ENCODE results near the gene CEP135. TPM values are rescaled to one million over a fixed set of nuclear protein-coding genes. Genes with fewer than 3 reads are reported as not detected.

CEP135 gene
- total RNA-seq, 1 donor = 12.1 TPM

DNA sequence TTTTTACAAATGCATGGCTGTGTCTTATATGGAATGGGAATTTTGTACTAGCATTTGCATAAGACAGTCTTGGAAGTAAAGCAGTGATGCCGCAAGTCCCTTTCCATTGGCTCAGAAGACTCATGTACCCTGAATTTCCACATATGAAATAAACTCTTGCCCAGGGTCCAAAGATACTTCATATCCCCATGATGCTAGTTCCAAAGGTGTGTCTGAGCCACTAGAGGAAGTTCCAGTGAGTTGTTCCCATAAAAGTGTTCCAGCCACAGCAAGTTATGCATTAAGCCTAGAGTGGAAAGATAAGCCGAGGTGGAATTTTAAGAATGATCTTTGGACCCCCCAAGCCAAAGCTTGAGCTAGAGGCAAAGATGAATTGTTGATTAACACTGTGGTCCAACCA lies 9.3 kb upstream of the CEP135 start:
- no peak for DNase-seq (ENCODE audit: low read depth)
- H3K4me3 ChIP-seq (ENCODE audit: low read depth, low read length) = no peak overlapping the region
- TF ChIP-seq, protein P1, sequence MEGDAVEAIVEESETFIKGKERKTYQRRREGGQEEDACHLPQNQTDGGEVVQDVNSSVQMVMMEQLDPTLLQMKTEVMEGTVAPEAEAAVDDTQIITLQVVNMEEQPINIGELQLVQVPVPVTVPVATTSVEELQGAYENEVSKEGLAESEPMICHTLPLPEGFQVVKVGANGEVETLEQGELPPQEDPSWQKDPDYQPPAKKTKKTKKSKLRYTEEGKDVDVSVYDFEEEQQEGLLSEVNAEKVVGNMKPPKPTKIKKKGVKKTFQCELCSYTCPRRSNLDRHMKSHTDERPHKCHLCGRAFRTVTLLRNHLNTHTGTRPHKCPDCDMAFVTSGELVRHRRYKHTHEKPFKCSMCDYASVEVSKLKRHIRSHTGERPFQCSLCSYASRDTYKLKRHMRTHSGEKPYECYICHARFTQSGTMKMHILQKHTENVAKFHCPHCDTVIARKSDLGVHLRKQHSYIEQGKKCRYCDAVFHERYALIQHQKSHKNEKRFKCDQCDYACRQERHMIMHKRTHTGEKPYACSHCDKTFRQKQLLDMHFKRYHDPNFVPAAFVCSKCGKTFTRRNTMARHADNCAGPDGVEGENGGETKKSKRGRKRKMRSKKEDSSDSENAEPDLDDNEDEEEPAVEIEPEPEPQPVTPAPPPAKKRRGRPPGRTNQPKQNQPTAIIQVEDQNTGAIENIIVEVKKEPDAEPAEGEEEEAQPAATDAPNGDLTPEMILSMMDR (IDR thresholded peaks at IDR 0.05; ENCODE audit: insufficient read depth, low read depth, low read length) = no peak

DNA sequence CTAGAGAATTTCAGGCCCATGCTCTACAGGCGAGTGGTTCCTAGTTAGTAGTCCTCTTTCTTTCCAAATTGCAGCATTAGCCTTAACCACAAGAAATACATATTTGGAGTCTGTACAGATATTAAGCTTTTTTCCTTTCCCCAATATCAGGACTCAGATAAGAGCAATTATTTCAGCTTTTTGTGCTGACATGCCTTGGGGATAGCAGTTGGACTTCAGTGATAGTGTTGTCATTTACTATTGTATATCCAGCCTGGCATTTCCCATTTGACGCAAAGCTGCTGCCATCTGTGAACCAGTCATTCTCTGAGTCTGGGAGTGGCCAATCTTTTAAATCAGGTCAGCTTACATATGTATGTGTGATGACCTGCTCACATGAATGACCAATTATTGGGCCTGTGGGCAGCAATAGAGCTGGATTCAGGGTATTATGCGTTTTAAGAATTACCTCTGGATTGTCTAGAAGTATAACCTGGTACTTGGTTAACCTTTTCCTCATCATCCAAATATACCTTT lies 6.8 kb upstream of the CEP135 start:
- no peak overlapping the region for H3K4me3 ChIP-seq (ENCODE audit: low read depth, low read length)
- TF ChIP-seq, protein P1 (IDR thresholded peaks at IDR 0.05; ENCODE audit: insufficient read depth, low read depth, low read length) = no peak
- no peak for DNase-seq (ENCODE audit: low read depth)

DNA sequence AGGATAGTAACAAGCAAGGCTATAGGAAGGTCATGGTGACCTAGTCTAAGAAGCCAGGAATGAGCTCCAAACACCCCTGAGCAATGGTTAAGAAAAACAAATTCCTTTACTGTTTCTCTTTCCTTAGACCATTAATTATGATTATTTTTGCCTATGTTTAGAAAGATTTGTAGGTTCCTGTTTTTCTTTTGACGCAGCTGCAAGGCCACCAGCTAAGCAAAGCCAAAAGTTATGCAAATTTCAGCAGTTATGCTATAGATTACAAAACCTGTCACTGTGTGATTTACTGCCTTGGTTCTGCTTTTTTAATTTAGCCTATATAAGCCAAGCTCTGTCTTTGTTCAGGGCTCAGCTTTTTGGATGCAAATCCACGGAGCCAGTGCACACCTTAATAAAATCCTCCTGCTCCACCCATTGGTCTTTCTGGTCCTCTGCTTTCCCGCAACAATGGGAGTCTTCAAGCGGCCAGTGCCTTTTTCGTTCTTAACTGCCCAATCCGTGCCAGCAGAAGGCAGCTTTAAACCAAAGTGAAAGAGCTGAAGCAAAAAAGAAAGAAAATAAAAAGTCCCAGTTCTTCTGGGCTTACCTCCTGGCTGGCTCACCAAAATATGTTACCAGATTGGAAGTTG lies 1.4 kb upstream of the CEP135 start:
- peak overlapping the region; percentile 72 for H3K4me3 ChIP-seq (ENCODE audit: low read depth, low read length)
- DNase-seq (ENCODE audit: low read depth) = peak; percentile 80
- TF ChIP-seq, protein P1 (IDR thresholded peaks at IDR 0.05; ENCODE audit: insufficient read depth, low read depth, low read length) = no peak

DNA sequence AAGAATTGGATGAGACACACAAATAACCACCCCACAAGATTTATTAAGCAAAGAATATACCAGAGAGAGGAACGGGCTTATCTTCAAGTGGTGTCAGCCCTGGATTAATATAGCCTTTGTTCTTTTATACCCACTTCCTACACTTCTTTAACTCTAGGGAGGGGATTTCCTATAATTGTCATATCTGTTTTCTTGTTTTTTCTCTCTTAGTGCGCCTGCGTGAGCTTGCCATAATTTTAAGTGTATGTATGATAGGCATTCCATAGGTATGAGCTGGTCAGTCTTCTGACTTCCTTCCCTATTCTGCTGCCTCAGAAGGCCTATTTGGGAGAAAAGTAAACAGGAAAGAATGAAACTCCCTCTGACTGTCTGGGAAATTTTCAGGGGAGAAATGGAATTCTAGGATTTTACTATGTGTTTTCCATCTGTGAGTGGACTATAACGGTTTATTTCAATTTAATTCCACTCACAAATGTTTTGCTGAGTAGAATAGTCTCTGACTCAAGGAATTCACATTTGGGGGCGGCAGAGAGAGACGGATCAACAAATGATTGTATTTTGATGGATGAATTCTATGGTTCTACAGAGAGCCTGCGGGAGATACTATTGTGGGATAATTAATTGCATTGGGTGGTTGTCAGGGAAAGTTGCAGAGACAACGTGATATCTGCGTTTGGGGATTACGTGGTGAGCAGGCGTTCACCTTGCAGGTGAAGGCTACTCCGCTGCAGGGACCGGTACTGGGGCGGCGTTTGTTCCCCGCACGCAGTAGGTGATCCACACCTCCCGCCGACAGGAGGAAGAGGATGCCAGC lies 626 bp upstream of the CEP135 start:
- peak; percentile 96 for DNase-seq (ENCODE audit: low read depth)
- TF ChIP-seq, protein P1 (IDR thresholded peaks at IDR 0.05; ENCODE audit: insufficient read depth, low read depth, low read length) = no peak
- peak overlapping the region; percentile 72 for H3K4me3 ChIP-seq (ENCODE audit: low read depth, low read length)

DNA sequence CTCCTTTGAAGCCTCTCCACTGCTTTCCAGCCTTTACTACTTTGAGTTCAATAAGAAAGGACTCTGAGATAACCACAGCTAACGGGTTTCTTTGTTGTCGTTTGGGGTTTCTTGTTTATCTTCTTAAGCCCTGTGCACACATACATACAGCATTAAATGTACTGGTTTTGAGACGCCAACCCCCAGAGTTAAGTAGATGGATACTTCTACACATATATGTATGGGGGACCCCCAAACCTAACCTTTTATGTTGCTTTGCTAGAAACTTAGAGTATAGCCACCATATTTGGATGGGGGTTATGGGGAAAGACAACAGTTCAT lies 697 bp downstream of the CEP135 start:
- peak overlapping the region; percentile 72 for H3K4me3 ChIP-seq (ENCODE audit: low read depth, low read length)
- TF ChIP-seq, protein P1 (IDR thresholded peaks at IDR 0.05; ENCODE audit: insufficient read depth, low read depth, low read length) = no peak
- no peak for DNase-seq (ENCODE audit: low read depth)

DNA sequence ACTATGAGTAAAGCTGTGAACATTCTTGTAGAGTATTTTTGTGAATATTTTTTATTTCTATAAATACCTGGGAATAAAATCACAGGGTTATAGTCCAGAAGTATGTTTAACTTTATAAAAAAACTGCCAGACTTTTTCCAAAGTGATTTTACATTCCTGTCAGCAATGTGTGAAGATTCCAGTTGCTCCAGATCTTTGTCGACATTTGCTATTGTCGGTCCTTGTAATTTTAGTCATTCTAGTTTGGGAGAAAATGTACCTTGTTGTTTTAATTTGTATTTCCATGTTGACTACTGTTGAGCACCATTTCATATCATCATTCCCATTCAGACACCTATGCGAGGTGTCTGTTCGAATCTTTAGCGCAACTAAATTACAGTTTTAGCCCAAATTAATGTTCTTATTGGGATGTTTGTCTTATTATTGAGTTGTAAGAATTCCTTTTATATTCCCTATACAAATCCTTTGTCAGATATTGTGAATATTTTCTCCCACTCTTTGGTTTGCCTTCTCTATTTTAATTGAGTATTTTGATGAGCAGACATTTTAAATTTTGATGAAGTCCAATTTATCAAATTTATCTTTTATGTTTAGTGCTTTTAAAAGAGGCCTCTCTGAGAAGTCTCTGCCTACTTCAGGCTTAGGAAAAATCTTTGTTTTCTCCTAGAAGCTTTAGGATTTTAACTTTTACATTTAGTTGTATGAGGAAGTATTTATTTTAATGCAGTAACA lies 2.6 kb downstream of the CEP135 start:
- no peak for DNase-seq (ENCODE audit: low read depth)
- TF ChIP-seq, protein P1 (IDR thresholded peaks at IDR 0.05; ENCODE audit: insufficient read depth, low read depth, low read length) = no peak
- H3K4me3 ChIP-seq (ENCODE audit: low read depth, low read length) = no peak overlapping the region

All from fibroblast of villous mesenchyme (primary cell).